HG03108 (cell line): ENCODE data around the gene C4orf51.
"Not testable (repeated sequence)": the region's sequence is repeated elsewhere in the genome, so short reads cannot be mapped to it uniquely, and the experiment has no call there.

Experiments
- ATAC-seq: cut with Tn5 transposase; IDR thresholded peaks from one replicate; pipeline ENCODE4 v1.9.1; 2021; ENCODE audit warnings: moderate library complexity; ENCODE audit not compliant: unreplicated experiment

Gene C4orf51

GRCh38 chr4:145679991-145680455, at the start of gene C4orf51:
Gene C4orf51, plus strand, starts transcription at chr4:145680146. Its CDS starts 58 bp downstream, at chr4:145680204.
- no peak for ATAC-seq

GRCh38 chr4:145635117-145635516, 44.8 kb upstream of the C4orf51 start:
- ATAC-seq = no peak

- ATAC-seq = no peak
Measured at GRCh38 chr4:145635630-145636029, 44.3 kb upstream of the C4orf51 start.

- ATAC-seq = no peak
Measured at GRCh38 chr4:145639186-145639698, 40.7 kb upstream of the C4orf51 start.

DNA sequence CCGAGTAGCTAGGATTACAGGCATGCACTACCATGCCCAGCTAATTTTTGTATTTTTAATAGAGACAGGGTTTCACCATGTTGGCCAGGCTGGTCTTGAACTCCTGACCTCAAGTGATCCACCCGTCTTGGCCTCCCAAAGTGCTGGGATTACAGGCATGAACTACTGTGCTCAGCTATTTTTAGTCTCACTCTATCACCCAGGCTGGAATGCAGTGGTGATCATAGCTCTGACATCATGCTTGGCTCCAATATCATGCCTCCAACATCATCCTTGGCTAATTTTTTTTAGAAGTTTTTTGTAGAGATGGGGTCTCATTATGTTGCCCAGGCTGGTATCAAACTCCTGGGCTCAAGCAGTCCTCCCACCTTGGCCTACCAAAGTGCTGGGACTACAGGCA, 39.7 kb upstream of the C4orf51 start:
- not testable (repeated sequence) for ATAC-seq

DNA sequence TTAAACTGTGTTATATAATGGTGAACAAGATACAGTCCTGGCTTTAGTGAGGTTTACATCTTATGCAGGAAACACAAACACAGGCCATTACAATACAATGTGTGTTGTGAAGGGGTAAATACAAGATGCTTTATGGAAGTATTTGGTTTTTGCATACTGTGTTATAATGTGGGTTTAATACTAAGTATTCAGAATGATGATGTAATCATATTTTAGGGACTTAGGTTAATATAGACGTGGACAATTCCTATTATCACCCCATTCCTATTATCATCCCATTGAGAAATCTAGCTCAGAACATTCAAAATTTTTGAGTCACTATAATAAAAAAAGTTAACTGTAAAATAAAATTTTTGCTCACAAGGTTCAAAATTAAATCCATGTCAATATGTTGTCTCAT, 36.7 kb upstream of the C4orf51 start:
- no peak for ATAC-seq

DNA sequence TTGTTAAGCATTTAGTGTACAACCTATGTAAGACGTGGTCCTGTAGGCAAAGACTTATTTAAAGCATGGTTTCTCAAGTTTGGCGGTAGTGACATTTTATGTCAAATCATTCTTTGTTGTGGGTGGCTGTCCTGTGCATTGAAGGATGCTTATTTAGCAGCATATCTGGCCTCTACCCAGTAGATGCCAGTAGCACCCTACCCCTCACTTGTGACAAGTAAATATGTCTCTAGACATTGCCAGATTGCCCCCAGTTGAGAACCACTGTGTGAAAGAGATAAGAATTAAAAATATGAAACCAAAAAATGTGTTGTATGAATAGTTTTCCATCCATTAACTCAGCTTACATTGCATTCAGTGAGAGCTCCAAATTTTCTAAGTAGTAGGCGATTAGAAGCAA, 35.2 kb upstream of the C4orf51 start:
- no peak for ATAC-seq

DNA sequence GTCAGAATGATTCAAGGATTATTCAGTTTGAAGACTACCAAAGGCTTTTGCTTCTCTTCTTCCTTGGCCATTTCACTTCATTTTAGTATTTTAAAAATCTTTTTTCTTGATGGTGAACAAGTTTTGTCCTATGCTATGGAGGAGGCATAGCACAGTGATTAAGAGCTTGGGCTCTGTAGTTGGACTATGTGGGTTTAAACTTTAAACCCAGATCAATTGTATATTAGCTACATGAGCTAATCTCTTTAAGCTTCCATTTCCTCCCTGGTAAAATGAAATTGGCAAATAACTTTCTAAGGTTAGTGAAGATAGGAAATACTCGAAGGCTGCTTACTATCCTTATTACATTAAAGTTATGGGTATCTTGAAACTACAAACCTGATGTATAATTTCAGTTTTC, 23.8 kb upstream of the C4orf51 start:
- no peak for ATAC-seq

GRCh38 chr4:145660064-145660463, 19.9 kb upstream of the C4orf51 start:
- ATAC-seq = no peak

GRCh38 chr4:145663194-145663593, 16.8 kb upstream of the C4orf51 start:
- no peak for ATAC-seq

DNA sequence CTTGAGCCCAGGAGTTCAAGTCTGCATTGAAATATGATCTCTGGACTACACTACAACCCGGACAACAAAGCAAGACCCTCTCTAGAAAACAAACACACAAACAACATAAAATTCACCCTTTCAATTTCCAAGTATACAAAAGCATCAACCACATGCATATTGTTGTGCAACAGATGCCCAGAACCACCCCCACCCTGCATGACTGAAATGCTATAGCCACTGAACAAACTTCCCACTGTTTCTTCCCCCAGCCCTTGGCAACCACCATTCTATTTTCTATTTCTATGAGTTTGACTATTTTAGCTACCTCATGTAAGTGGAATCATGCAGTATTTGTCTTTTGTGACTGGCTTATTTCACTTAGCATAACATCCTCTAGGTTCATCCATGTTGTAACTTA, 14.2 kb upstream of the C4orf51 start:
- no peak for ATAC-seq

DNA sequence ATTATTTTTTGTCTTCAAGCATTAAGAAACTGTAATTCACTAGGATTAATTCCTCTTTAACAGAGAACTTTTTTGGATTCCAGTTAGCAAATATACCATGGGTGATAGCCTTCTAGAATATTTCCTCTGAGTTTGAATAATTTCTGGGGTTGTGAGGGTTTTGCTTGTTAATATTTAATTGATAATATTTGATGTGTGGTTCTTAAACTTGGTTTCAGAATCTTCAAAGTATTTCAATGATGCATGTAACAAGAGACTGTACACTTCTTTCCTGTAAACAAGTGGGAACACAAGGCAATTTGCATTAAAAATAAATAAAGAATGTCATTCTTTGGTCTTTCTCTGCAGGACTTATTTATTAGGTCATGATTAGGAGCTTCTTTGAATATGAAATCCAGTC, 9.5 kb upstream of the C4orf51 start:
- ATAC-seq = no peak

DNA sequence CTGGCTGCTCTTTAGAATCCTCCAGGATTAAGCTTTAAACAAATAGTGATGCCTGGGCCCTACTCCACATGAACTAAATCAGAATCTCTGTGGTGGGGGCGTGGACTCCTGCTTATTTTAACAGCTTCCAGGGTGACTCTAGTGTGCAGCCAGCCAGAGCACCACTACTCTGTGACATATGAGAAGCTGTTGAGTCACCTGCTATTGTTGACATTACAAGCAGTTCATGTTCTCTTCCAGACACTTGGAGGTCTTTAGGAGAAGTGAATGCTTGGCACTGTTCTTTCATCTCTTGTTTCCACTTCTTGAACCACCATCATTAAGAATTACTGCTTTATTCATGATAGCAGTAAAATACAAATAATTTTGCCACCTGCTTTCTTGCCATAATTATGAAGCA, 426 bp upstream of the C4orf51 start:
- no peak for ATAC-seq

DNA sequence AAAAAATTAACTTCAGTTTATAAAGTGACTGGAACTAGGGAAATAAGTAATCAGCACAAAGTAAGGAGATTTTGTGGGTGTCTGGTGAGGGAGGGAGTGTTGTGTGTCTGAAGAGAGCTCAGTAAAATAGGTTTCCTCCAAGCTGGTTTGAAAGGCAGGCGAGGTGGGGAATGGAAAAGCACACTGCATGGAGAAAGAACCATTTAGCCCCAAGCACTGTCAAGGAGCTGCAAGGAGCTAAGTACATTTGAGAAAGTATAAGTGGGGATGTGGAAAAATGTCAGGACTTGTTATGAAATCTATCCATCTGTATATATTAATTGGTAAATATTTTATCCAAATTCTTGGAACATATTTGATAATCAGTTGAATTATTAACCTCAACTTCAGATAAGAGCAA, 956 bp downstream of the C4orf51 start:
- ATAC-seq = no peak

DNA sequence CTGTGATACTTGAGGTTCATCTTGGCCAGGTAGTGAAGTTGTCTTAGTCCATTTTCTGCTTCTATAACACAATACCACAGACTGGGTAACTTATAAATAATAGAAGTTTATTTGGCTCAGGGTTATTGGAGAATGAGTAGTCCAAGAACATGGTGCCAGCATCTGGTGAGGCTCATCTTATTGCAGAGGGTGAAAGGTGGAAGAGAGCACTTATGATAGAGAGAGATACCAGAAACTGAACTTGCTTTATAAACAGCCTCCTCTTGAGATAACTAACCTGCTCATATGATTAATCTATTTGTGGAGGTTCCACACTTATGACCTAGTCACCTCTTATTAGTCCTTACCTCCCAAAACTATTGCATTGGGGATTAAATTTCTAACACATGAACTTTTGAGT, 1.6 kb downstream of the C4orf51 start:
- ATAC-seq = no peak

DNA sequence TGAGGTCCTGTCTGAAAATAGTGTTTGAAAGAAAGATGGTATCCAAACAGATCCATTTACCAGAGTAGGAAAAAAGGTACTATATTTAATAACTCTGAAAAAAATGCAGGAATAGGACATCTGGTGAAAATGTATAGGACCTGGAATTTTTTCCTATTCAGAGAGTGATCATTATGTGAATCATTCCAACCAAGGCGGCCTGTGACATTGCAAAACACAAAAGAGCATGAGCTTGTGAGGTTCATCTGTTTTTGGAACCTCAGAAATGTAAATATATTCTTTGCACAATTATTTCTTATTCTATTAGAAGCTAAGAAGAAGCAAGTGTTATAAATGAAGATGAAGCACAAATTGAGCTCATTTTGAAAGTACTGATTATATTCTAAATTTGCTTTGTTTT, 2.0 kb downstream of the C4orf51 start:
- ATAC-seq = no peak

DNA sequence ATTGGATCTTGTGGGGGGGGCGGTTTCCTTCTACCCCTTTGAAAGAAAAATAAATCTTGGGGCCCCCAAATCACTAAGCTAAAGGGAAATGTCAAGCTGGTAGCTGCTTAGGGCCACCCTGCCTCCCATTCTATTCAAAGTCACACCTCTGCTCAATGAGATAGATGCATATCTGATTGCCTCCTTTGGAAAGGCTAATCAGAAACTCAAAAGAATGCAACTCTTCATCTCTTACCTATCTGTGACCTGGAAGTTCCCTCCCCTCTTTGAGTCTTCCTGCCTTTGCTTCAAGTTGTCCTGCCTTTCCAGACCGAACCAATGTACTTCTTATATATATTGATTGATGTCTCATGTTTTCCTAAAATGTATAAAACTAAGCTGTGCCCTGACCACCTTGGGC, 7.0 kb downstream of the C4orf51 start:
- ATAC-seq = no peak

DNA sequence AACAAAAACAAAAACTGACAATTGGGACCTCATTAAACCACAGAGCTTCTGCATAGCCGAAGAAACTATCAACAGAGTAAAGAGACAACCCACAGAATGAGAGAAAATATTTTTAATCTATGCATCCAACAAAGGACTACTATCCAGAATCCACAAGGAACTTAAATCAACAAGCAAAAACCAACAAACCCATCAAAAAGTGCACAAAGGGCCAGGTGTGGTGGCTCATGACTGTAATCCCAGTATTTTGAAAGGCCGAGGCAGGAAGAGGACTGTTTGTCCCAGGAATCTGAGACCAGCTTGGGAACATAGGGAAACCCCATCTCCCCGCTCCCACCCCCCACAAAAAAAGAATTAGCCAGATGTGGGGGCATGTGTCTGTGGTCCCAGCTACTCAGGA, 10.7 kb downstream of the C4orf51 start:
- ATAC-seq = no peak

DNA sequence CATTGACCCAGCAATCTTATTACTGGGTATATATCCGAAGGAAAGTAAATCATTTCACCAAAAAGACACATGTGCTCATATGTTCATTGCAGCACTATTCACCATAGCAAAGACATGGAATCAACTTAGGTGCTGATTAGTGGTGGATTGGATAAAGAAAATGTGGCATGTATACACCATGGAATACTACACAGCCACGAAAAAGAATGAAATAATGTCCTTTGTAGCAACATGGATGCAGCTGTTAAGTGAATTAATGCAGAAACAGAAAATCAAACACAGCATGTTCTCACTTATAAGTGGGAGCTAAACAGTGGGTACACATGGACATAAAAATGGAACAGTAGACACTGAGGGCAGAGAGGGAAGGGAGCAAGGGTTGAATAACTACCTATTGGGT, 11.5 kb downstream of the C4orf51 start:
- not testable (repeated sequence) for ATAC-seq

DNA sequence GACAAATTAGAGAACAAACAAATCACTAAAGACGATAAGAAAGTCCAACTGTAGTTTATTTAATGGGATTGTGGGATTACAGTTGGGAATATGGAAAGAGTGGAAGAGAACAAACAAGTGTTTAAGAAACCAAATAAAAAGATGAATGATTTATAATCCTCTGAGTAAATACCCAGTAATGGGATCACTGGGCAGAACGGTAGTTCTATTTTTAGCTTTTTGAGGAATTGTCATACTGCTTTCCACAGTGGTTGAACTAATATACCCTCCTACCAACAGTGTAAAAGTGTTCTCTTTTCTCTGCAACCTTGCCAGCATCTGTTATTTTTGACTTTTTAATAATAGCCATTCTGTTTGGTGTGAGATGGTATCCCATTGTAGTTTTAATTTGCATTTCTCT, 15.0 kb downstream of the C4orf51 start:
- no peak for ATAC-seq

GRCh38 chr4:145697332-145697731, 17.4 kb downstream of the C4orf51 start:
- no peak for ATAC-seq

DNA sequence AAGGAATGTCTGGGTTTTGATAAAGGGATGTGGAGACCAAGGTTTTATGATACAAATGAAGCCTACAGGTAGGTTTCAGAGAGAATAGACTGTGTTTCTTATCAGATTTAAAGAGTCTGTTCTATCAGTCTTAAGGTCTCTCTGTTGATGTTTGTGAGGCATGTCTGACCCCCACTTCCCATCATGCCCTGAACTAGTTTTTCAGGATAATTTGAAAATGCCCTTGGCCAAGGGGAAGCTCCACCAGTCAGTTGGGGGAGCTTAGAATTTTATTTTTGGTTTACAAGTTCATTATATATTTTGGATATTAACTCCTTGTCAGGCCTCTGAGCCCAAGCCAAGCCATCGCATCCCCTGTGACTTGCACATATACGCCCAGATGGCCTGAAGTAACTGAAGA, 18.6 kb downstream of the C4orf51 start:
- ATAC-seq = no peak

- no peak for ATAC-seq
Measured at GRCh38 chr4:145703850-145704497, 24.0 kb downstream of the C4orf51 start.
